ENCODE data around the gene ARHGAP26. TPM values are rescaled to one million over a fixed set of nuclear protein-coding genes. Genes with fewer than 3 reads are reported as not detected.

Gene ARHGAP26
- total RNA-seq, 1 experiment from 2014 or later, result 79.8 TPM

- no TSS peak for BruUV-seq (replicated peaks)
- ChIA-PET POLR2A (no interaction called here), CTCF (no interaction called here)
- Histone ChIP-seq H3K27me3 (replicated peaks; ENCODE audit: control insufficient read depth, insufficient read depth, low read length) (no peaks in the 10 kb centered on the region), H3K4me3 (ENCODE audit: low read depth, low read length) (no peak overlapping the region), H3K36me3 (ENCODE audit: control insufficient read depth, insufficient read depth, low read length) (no peaks in the 10 kb centered on the region; the same call in 1 of the 2 replicates), H3K9me3 (no peaks in the 10 kb centered on the region), H3K4me1 (no peaks in the 10 kb centered on the region)
- no peak overlapping the region for H3K27ac Mint-ChIP-seq (ENCODE audit: unreplicated experiment)
- peaks cover 9% of the 10 kb centered on the region for H3K4me1 Mint-ChIP-seq (ENCODE audit: low read depth, unreplicated experiment)
- no peaks in the 10 kb centered on the region for H3K9me3 Mint-ChIP-seq (ENCODE audit: unreplicated experiment)
- H3K36me3 Mint-ChIP-seq (ENCODE audit: insufficient read depth, unreplicated experiment), result peaks cover 9% of the 10 kb centered on the region
- intact Hi-C loops (cut with micrococcal nuclease; ENCODE audit: unreplicated experiment), result no loop called here
- DNase-seq, result no peak
- H3K27me3 Mint-ChIP-seq (ENCODE audit: insufficient read depth, unreplicated experiment), result no peaks in the 10 kb centered on the region
- H3K4me3 Mint-ChIP-seq (ENCODE audit: unreplicated experiment), result no peak overlapping the region
- no peak for TF ChIP-seq CTCF (IDR thresholded peaks at IDR 0.05; ENCODE audit: insufficient read depth in 1 of 2, low read depth in 1 of 2, low read length in 1 of 2, severe bottlenecking in 1 of 2, unreplicated experiment in 1 of 2)
These were observed 410.6 kb downstream of the ARHGAP26 start for GRCh38 chr5:143180751-143181150.

GRCh38 chr5:143181173-143181572, 411.0 kb downstream of the ARHGAP26 start:
- TF ChIP-seq CTCF (IDR thresholded peaks at IDR 0.05; ENCODE audit: insufficient read depth in 1 of 2, low read depth in 1 of 2, low read length in 1 of 2, severe bottlenecking in 1 of 2, unreplicated experiment in 1 of 2), result no peak
- CTCF ChIA-PET, result interaction anchor here (0.7 kb wide), 1 partner anchor 113 kb away, joined by 3 read pairs; no protein-coding TSS in a partner anchor
- H3K27ac Mint-ChIP-seq (ENCODE audit: unreplicated experiment), result no peak overlapping the region

GRCh38 chr5:143182106-143182505, 411.9 kb downstream of the ARHGAP26 start:
- H3K9me3 ChIP-seq, result no peaks in the 10 kb centered on the region
- H3K4me1 ChIP-seq, result no peaks in the 10 kb centered on the region
- Mint-ChIP-seq H3K9me3 (ENCODE audit: unreplicated experiment) (no peaks in the 10 kb centered on the region), H3K4me1 (ENCODE audit: low read depth, unreplicated experiment) (peaks cover 9% of the 10 kb centered on the region), H3K36me3 (ENCODE audit: insufficient read depth, unreplicated experiment) (peaks cover 9% of the 10 kb centered on the region), H3K4me3 (ENCODE audit: unreplicated experiment) (no peak overlapping the region), H3K27ac (ENCODE audit: unreplicated experiment) (no peak overlapping the region), H3K27me3 (ENCODE audit: insufficient read depth, unreplicated experiment) (no peaks in the 10 kb centered on the region)
- CTCF ChIA-PET, result no interaction called here
- no peak overlapping the region for H3K4me3 ChIP-seq (ENCODE audit: low read depth, low read length)
- BruUV-seq (replicated peaks), result no TSS peak
- no peaks in the 10 kb centered on the region; the same call in 1 of the 2 replicates for H3K36me3 ChIP-seq (ENCODE audit: control insufficient read depth, insufficient read depth, low read length)
- H3K27me3 ChIP-seq (replicated peaks; ENCODE audit: control insufficient read depth, insufficient read depth, low read length), result no peaks in the 10 kb centered on the region
- no peak for DNase-seq
- intact Hi-C loops (cut with micrococcal nuclease; ENCODE audit: unreplicated experiment), result no loop called here
- POLR2A ChIA-PET, result no interaction called here
- no peak for TF ChIP-seq CTCF (IDR thresholded peaks at IDR 0.05; ENCODE audit: insufficient read depth in 1 of 2, low read depth in 1 of 2, low read length in 1 of 2, severe bottlenecking in 1 of 2, unreplicated experiment in 1 of 2)

More at GRCh38 chr5:143181173-143181572, 411.0 kb downstream of the ARHGAP26 start:
- H3K27me3 ChIP-seq (replicated peaks; ENCODE audit: control insufficient read depth, insufficient read depth, low read length), result no peaks in the 10 kb centered on the region
- H3K27me3 Mint-ChIP-seq (ENCODE audit: insufficient read depth, unreplicated experiment), result no peaks in the 10 kb centered on the region
- peaks cover 9% of the 10 kb centered on the region for H3K4me1 Mint-ChIP-seq (ENCODE audit: low read depth, unreplicated experiment)
- intact Hi-C loops (cut with micrococcal nuclease; ENCODE audit: unreplicated experiment), result no loop called here
- H3K4me3 ChIP-seq (ENCODE audit: low read depth, low read length), result no peak overlapping the region
- peaks cover 9% of the 10 kb centered on the region for H3K36me3 Mint-ChIP-seq (ENCODE audit: insufficient read depth, unreplicated experiment)
- DNase-seq, result no peak
- no peak overlapping the region for H3K4me3 Mint-ChIP-seq (ENCODE audit: unreplicated experiment)
- H3K36me3 ChIP-seq (ENCODE audit: control insufficient read depth, insufficient read depth, low read length), result no peaks in the 10 kb centered on the region; the same call in 1 of the 2 replicates
- no peaks in the 10 kb centered on the region for H3K9me3 Mint-ChIP-seq (ENCODE audit: unreplicated experiment)
- POLR2A ChIA-PET, result no interaction called here
- no peaks in the 10 kb centered on the region for H3K9me3 ChIP-seq
- H3K4me1 ChIP-seq, result no peaks in the 10 kb centered on the region
- no TSS peak for BruUV-seq (replicated peaks)
